B cell (primary cell): ENCODE data around the gene DCAF15.

Experiments used
- EZH2 ChIP-seq: IDR thresholded peaks from 2 replicates; pipeline ENCODE4 v1.6.1; 2012; ENCODE audit warnings: borderline replicate concordance, low read depth, mild to moderate bottlenecking, moderate library complexity, low read length; ENCODE audit not compliant: insufficient read depth, poor library complexity, severe bottlenecking
- TF ChIP-seq, protein P1 (sequence below): fragments of 200-600 bp; IDR thresholded peaks from one replicate; pipeline ENCODE4 v1.8.0; 2022; ENCODE audit warnings: antibody characterized with exemption, mild to moderate bottlenecking

DNA sequence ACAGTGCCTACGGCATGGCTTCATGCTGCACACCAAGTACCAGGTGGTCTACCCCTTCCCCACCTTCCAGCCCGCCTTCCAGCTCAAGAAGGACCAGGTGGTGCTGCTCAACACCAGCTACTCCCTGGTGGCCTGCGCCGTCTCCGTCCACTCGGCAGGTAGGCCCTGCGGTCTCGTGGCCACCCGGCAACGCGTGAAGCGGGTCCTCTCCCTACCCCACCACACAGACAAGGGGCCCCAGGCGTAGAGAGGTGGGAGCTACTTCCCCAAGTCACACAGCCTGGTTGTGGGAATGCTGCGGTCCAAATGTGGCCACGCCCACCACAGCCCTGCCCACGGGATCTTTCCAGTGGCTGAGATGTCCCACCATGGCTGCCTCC is 4.0 kb downstream of the DCAF15 start:
- TF ChIP-seq, protein P1, sequence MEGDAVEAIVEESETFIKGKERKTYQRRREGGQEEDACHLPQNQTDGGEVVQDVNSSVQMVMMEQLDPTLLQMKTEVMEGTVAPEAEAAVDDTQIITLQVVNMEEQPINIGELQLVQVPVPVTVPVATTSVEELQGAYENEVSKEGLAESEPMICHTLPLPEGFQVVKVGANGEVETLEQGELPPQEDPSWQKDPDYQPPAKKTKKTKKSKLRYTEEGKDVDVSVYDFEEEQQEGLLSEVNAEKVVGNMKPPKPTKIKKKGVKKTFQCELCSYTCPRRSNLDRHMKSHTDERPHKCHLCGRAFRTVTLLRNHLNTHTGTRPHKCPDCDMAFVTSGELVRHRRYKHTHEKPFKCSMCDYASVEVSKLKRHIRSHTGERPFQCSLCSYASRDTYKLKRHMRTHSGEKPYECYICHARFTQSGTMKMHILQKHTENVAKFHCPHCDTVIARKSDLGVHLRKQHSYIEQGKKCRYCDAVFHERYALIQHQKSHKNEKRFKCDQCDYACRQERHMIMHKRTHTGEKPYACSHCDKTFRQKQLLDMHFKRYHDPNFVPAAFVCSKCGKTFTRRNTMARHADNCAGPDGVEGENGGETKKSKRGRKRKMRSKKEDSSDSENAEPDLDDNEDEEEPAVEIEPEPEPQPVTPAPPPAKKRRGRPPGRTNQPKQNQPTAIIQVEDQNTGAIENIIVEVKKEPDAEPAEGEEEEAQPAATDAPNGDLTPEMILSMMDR, result no peak
- no peak for TF ChIP-seq EZH2
